ENCODE measurements around the gene ACTL6B. TPM values are rescaled to one million over a fixed set of nuclear protein-coding genes. Genes with fewer than 3 reads are reported as not detected.
"Not testable (repeated sequence)": the region's sequence is repeated elsewhere in the genome, so short reads cannot be mapped to it uniquely, and the experiment has no call there.

ACTL6B gene
- not detected for total RNA-seq

DNA sequence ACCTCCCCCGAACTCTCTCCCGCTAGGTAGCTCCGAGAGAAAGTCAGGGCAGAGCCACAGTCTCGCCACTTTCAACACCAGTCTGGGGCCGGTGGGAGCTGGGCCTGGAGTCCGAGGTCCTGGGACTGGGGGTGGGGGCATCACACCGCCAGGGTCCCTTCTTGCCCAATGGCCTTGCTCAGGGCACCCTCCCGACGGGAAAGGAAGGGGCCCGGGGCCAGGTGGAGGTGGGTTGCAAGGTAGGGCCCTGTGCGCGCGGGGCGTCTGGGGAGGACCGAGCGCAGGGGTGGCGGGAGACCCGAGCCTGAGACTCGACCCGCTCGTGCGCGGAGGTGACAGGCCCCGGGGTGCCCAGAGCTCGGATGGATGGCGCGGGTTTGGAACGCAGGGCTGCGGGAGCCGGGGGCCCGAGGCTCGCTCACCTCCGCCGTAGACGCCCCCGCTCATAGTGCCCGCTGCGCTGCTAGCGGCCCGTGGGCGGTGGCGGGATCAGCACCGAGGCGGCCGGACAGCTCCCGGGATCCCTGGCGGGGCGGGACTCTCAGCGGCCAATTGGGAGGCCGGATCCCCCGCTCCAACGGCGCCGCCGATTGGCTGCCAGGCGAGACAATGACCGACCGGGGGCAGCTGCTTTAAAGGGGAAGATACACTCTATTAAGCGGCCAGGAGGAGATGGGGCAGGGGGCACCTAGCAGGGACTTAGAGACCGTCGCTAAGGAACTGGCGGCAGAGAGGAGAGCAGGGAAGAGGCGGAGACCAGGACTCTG is at the start of gene ACTL6B:
Gene ACTL6B, minus strand, starts transcription at position 541 of the 767 bp plus-strand sequence. Its CDS starts 94 bp downstream, at position 447.
- no peak for DNase-seq

- DNase-seq: peak; percentile 70
Observed at GRCh38 chr7:100705320-100705752, 49.1 kb upstream of the ACTL6B start.

- not testable (repeated sequence) for DNase-seq
Observed at GRCh38 chr7:100701089-100701488, 44.8 kb upstream of the ACTL6B start.

DNA sequence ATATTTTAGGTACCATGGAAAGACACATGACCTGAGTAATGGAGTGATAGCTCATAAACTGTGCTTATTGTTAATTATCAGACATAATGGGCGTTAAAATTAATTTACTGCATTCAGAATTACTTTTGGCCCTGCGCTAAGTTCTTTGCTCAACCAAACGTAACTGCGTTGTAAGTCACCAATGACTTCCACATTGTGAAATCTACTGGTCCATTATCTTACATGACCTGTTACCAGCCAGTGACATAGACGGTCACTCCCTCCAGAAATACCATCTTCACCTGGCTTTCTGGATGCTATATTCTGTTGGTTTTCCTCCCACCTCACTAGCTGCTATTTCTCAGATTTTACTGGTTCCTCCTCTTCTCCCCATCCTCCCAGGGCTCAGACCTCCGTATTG is 42.8 kb upstream of the ACTL6B start:
- DNase-seq: no peak

- no peak for DNase-seq
Observed at GRCh38 chr7:100696123-100696521, 39.9 kb upstream of the ACTL6B start.

- peak; percentile 14 for DNase-seq
Observed at GRCh38 chr7:100694098-100694745, 38.0 kb upstream of the ACTL6B start, which contains the start of gene GIGYF1. GIGYF1 (minus strand) TSS chr7:100694250; CDS start chr7:100688238, 6,012 bp downstream.

- no peak for DNase-seq
Observed at GRCh38 chr7:100693312-100694097, 37.3 kb upstream of the ACTL6B start.

GRCh38 chr7:100692578-100692961 is 36.3 kb upstream of the ACTL6B start:
- no peak for DNase-seq

DNA sequence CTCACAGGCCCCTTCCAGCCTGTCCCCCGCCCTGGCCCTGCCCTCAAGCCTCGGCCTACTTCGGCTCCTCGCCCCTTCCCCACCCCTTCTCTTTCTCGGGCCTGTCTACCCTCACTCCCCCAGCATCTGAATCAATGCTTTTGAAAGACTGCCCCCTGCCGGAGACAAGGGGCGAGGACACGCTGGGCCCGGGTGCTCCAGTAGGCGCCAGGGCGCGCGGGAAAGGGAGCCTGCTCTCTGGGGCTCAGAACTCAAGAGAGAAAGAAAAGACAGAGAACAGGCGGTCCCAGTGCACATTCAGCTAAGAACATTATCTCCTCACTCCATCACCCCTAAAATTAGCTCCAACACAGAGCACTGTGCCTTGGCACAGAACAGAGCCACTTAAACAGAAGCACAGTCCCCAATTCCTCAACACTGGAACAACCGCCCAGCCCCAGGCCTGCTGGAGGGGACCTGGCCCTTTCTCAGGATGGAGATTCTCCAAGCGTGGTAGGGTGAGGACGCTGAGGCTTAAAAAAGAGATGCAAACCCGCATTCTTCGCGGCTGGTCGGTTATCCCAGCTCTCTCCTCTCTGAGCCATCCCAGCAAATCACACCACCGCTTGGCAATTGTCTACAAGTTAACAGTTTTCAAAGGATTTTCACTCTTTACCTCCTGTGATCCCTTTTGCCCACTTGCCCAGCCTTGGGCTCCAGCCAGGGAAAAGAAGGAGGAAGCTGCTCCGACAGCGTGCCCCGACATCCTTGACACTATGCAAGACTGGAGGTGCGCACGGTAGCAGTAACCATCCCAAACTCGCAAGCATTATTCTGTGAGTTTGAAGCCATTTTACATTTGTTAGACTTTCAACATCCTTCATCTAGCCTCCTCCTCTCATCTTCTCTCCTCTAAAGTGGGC is 35.7 kb upstream of the ACTL6B start:
- DNase-seq: peak; percentile 17

DNA sequence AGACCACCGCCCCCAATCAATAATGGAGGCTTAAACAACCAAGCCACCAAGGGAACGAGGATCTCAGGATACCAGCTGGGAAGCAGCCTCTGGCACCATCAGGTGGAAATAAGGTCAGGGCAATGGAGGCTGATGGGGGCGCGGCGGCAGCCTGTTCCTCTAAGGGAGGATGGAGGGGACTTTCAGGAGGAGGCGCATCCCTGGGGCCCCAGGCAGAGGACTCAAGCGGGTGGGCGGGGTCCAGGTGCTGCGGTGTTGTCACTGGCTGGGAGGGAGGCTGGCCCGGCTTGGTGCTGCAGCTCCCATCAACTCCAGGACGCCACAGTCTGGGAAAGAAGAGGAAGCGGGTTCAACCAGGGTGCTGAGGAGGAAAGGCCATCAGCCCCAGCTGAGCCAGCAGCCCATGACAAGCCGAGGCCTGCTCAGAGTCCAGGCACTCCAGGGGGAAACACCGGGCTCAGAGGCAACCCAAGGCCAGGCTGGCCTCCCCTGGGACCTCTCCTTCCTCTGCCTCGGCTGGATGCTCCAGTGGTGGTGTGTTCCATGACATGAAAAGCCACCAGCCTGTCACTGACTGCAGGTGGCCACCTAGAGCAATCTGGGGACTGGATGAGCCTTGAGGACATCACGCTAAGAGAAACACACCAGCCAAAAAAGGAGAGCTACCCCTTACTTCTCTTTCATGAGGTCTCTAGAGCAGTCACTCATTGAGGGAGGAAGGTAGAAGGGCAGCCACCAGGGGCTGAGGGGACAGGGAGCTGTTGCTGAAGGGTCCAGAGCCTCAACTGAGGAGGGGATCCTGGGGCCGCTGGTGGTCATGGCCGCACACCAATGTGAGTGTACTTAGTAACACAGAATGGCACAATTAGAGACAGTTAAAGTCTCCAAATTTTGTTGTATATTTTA is 33.2 kb upstream of the ACTL6B start:
- DNase-seq: no peak

GRCh38 chr7:100688326-100688860 is 32.1 kb upstream of the ACTL6B start:
- DNase-seq: no peak

DNA sequence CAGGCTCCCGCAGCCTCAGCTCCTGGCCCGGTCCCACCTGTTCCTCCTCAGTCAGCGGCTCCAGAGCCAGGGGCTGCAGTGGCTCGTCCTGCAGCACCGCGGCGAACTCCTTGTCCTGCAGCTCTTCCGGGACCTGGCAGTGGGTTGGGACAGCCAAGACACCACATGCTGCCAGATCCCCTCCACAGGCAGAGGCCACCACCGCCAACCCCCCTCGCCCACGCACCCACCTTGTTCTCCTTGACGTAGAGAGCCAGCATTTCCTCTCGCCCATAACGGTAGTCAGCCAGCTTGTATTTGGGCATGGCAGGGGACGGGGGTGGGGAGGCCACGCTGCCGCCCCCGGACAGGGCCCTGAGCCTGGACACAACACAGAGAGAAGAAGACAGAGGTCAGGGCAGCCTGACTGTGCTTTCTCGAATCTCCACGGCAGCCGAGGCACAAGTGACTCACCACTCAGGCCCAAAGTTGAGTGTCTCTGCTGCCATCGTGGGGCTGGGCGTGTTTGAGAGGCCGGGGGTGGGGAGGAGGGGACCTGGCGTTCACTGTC is 31.6 kb upstream of the ACTL6B start:
- DNase-seq: no peak

DNA sequence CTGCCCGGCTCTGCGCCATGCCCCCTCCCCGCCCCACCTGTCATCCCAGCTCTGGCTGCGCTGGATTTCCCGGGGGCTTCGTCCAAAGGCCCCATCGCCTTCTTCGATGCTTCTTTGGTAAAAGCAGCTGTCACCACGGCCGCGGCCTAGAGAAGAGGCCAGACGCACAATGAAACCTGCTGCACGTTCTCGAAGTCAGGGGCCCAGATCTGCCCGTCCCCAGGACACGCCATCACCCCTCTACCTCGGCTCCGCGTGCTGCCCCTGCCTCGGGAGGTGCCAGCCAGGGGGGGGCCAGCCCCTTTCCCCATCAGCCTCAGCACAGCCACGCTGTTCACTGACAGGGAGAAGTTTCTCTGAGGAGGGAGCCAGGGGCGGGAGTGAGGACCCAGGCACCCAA is 31.0 kb upstream of the ACTL6B start:
- no peak for DNase-seq

DNA sequence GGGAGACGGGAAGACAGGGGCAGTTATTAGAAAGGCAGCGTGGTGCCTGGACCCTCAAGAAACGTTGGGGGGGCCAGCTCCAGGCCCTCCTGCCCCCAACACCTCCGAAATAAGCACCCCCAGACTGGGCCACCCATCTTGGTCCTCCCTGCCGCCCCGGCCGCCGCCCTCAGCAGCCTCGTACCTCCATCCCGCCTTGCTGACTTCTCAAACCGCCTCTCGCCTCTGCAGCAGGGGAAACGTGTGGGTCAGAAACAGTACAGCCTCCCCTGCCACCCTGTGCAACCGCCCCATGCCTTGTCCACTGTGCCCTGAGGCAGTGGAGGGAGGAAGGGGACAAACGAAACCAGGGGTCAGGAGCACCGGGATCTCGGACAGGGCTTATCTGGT is 30.6 kb upstream of the ACTL6B start:
- no peak for DNase-seq

DNA sequence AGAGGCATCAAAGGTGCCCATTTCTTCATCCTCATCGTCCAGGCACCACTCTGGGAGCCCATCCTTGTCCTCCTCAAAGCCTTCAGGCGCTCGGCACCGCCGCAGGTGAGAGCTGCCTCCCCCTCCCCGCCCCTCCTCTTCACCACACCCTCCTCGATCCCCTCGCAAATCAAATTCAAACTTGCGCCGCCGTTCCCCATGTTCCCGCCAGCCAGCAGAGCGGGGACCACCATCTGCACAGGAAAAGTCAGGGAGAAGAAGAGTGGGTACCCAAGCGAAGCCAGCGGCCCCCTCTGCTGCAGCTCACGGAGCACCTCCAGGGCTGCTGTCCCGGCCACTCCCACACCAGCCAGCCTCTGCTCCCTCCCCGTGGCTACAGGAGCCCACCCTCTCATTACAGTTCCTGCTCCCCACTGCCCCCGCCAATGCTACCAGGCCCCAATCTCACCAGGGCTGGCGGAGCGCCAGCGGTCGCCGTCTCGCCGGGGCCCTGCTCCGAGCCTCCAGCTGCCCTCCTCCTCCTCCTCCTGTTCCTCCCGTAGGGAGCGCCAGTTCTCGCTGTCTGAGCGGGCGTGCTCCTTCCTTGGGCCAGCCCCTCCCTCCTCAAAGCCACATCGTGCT is 30.1 kb upstream of the ACTL6B start:
- DNase-seq: no peak

DNA sequence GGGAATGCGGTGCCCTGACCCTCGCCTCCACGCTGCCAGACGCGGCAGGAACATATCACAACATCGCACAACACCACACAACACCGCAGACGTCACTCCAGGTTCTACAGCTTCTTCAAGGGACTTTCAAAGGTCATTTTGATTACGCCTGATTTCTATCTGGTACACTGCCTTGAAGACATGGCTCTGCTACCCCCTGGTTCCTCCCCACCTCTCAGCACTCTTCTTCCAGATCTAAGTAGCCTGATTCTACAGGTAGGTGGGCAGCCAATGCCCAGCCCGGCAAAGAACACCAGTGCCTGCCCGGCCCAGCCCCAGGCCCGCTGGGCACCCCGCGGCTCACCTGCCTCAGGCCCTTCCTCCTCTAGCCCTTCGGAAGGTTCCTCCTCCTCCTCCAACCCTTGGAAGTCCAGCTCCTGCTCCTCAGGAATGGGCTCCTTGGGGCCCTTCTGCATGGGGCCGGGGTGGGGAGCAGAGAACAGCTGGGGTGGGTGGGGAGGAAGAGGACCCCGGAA is 29.4 kb upstream of the ACTL6B start:
- DNase-seq: no peak

- DNase-seq: no peak
Observed at GRCh38 chr7:100685049-100685605, 28.9 kb upstream of the ACTL6B start.

- DNase-seq: no peak
Observed at GRCh38 chr7:100684534-100685042, 28.3 kb upstream of the ACTL6B start.
